GM23338 (cell line): ENCODE results near the gene WDR76.

ENCODE experiments used
- CTCF ChIP-seq, 2 experiments: fragments of 200-600 bp in 1 of 2; sonication (generic) in 1 of 2; conservative IDR thresholded peaks; 2 replicates each; pipeline versions ENCODE4 v1.5.1 to v1.6.1; 2016 to 2017; ENCODE audit warnings: antibody characterized with exemption in 2 of 2, low read depth in 2 of 2, mild to moderate bottlenecking in 2 of 2, moderate library complexity in 1 of 2
- ETS1 ChIP-seq: IDR thresholded peaks from 2 replicates; pipeline ENCODE4 v1.6.1; 2016; ENCODE audit warnings: antibody characterized with exemption
- EZH2 ChIP-seq: fragments of 200-600 bp; sonication (generic); IDR thresholded peaks from one replicate; pipeline ENCODE4 v1.8.0; 2017; ENCODE audit warnings: antibody characterized with exemption, mild to moderate bottlenecking, low read depth; ENCODE audit not compliant: unreplicated experiment
- EZH2phosphoT487 ChIP-seq: fragments of 200-600 bp; sonication (generic); IDR thresholded peaks from one replicate; pipeline ENCODE4 v1.8.1; 2018; ENCODE audit warnings: antibody characterized with exemption; ENCODE audit not compliant: unreplicated experiment
- JUNB ChIP-seq: IDR thresholded peaks from one replicate; pipeline ENCODE4 v1.6.1; 2016; ENCODE audit warnings: antibody characterized with exemption; ENCODE audit not compliant: unreplicated experiment
- POLR2AphosphoS5 ChIP-seq: IDR thresholded peaks from 2 replicates; pipeline ENCODE4 v1.6.1; 2016; ENCODE audit warnings: antibody characterized with exemption, low read depth

GRCh38 chr15:43795997-43796396 lies 30.8 kb upstream of the WDR76 start:
- no peak for TF ChIP-seq CTCF (conservative IDR thresholded peaks at IDR 0.05; ENCODE audit: low read depth in 2 of 2)
- TF ChIP-seq EZH2, result no peak
- no peak for TF ChIP-seq POLR2AphosphoS5
- TF ChIP-seq ETS1, result no peak
- no peak for TF ChIP-seq JUNB
- no peak for TF ChIP-seq EZH2phosphoT487
